Measurements from ENCODE around the gene SMG5. TPM values are rescaled to one million over a fixed set of nuclear protein-coding genes. Genes with fewer than 3 reads are reported as not detected.

SMG5 gene
- polyA plus RNA-seq, 3 donors, result 4.4 to 72.4 (median 7.0) TPM

GRCh38 chr1:156241311-156241811 lies 41.3 kb downstream of the SMG5 start:
- no peak for DNase-seq
- Mint-ChIP-seq H3K36me3 (peaks cover 52 to 58% of the 10 kb centered on the region in 2 donors), H3K4me1 (peaks cover 13% of the 10 kb centered on the region), H3K27me3 (ENCODE audit: low read depth in 3 of 3) (peaks cover 16 to 31% (median 27%) of the 10 kb centered on the region in 3 donors), H3K27ac (no peak overlapping the region), H3K4me3 (no peak overlapping the region), H3K9me3 (peaks cover 0 to 9% (median 0%) of the 10 kb centered on the region in 7 donors)
- H3K4me3 ChIP-seq (replicated peaks in 1 of 3; ENCODE audit: low read depth in 2 of 3, low read length in 3 of 3), result no peak overlapping the region
- intact Hi-C loops (cut with micrococcal nuclease), result no loop called here
- peaks cover 9 to 13% of the 10 kb centered on the region in 2 donors for H3K4me1 ChIP-seq (ENCODE audit: control insufficient read depth in 1 of 2, insufficient read depth in 2 of 2, low read length in 2 of 2)
- WGBS (ENCODE audit: insufficient coverage), result 45% methylated on average over 14 of the region's 15 CpGs
- H3K4me2 ChIP-seq (replicated peaks; ENCODE audit: extremely low read depth, low read length, poor library complexity, severe bottlenecking), result no peak overlapping the region
- H2AFZ ChIP-seq (ENCODE audit: insufficient read depth, low read depth, low read length, poor library complexity, severe bottlenecking), result no peak overlapping the region
- peak overlapping the region; percentile 4 for H3K9ac ChIP-seq (ENCODE audit: insufficient read depth, low read length, poor library complexity, severe bottlenecking)
- H3K9me3 ChIP-seq (replicated peaks in 1 of 2; ENCODE audit: control insufficient read depth in 1 of 2, insufficient read depth in 1 of 2, low read length in 2 of 2), result peaks cover 0 to 12% of the 10 kb centered on the region in 2 donors
- peaks cover 38 to 47% of the 10 kb centered on the region in 2 donors for H3K36me3 ChIP-seq (replicated peaks in 1 of 2; ENCODE audit: control insufficient read depth in 1 of 2, insufficient read depth in 2 of 2, low read length in 2 of 2)
- no peak for TF ChIP-seq CTCF (IDR thresholded peaks at IDR 0.05)
- H3K27me3 ChIP-seq (ENCODE audit: control insufficient read depth in 2 of 2, insufficient read depth in 2 of 2, low read length in 2 of 2), result peaks cover 10 to 21% of the 10 kb centered on the region in 2 donors
- no peaks in the 10 kb centered on the region for H3K79me2 ChIP-seq (ENCODE audit: insufficient read depth, low read length)
- H4K20me1 ChIP-seq (ENCODE audit: insufficient read depth, low read length), result peaks cover 5% of the 10 kb centered on the region
- H3K27ac ChIP-seq (ENCODE audit: low read depth in 1 of 2, low read length in 2 of 2), result no peak overlapping the region

GRCh38 chr1:156238248-156238647 lies 44.4 kb downstream of the SMG5 start:
- Histone ChIP-seq H4K20me1 (ENCODE audit: insufficient read depth, low read length) (no peaks in the 10 kb centered on the region), H3K36me3 (replicated peaks in 1 of 2; ENCODE audit: control insufficient read depth in 1 of 2, insufficient read depth in 2 of 2, low read length in 2 of 2) (peaks cover 63 to 75% of the 10 kb centered on the region in 2 donors), H3K9ac (ENCODE audit: insufficient read depth, low read length, poor library complexity, severe bottlenecking) (no peak overlapping the region), H3K27ac (ENCODE audit: low read depth in 1 of 2, low read length in 2 of 2) (no peak overlapping the region), H3K4me2 (replicated peaks; ENCODE audit: extremely low read depth, low read length, poor library complexity, severe bottlenecking) (no peak overlapping the region), H3K9me3 (replicated peaks in 1 of 2; ENCODE audit: control insufficient read depth in 1 of 2, insufficient read depth in 1 of 2, low read length in 2 of 2) (no peaks in the 10 kb centered on the region), H3K4me3 (replicated peaks in 1 of 3; ENCODE audit: low read depth in 2 of 3, low read length in 3 of 3) (no peak overlapping the region), H3K4me1 (ENCODE audit: control insufficient read depth in 1 of 2, insufficient read depth in 2 of 2, low read length in 2 of 2) (no peaks in the 10 kb centered on the region), H2AFZ (ENCODE audit: insufficient read depth, low read depth, low read length, poor library complexity, severe bottlenecking) (no peak overlapping the region), H3K27me3 (ENCODE audit: control insufficient read depth in 2 of 2, insufficient read depth in 2 of 2, low read length in 2 of 2) (no peaks in the 10 kb centered on the region), H3K79me2 (ENCODE audit: insufficient read depth, low read length) (no peaks in the 10 kb centered on the region)
- Mint-ChIP-seq H3K4me3 (no peak overlapping the region), H3K27ac (no peak overlapping the region), H3K27me3 (ENCODE audit: low read depth in 3 of 3) (peaks cover 0 to 6% (median 2%) of the 10 kb centered on the region in 3 donors), H3K9me3 (no peaks in the 10 kb centered on the region), H3K4me1 (no peaks in the 10 kb centered on the region), H3K36me3 (peaks cover 67 to 86% of the 10 kb centered on the region in 2 donors)
- intact Hi-C loops (cut with micrococcal nuclease), result no loop called here
- WGBS (ENCODE audit: insufficient coverage), result 100% methylated on average over 3 of the region's 5 CpGs
- TF ChIP-seq CTCF (IDR thresholded peaks at IDR 0.05), result no peak
- DNase-seq, result no peak

All from CD14-positive monocyte (primary cell).